HG03139 (cell line): ENCODE results near the gene SPATA31D1.
"Not testable (repeated sequence)": the region's sequence is repeated elsewhere in the genome, so short reads cannot be mapped to it uniquely, and the experiment has no call there.

Source experiments
- ATAC-seq: cut with Tn5 transposase; IDR thresholded peaks from one replicate; pipeline ENCODE4 v1.9.1; 2021; ENCODE audit not compliant: unreplicated experiment

SPATA31D1 gene

GRCh38 chr9:81988472-81988871 lies at the start of gene SPATA31D1:
Gene SPATA31D1, plus strand, starts transcription at chr9:81988772. Its CDS starts 47 bp downstream, at chr9:81988819.
- ATAC-seq = not testable (repeated sequence)

- ATAC-seq = not testable (repeated sequence)
Observed at GRCh38 chr9:81943393-81943792, 45.2 kb upstream of the SPATA31D1 start, which contains the start of gene SPATA31D3. Gene SPATA31D3, plus strand, starts transcription at chr9:81943500. Its CDS starts 86 bp downstream, at chr9:81943586.

- ATAC-seq = not testable (repeated sequence)
Observed at GRCh38 chr9:81948650-81949049, 39.9 kb upstream of the SPATA31D1 start.

GRCh38 chr9:81953096-81953495 lies 35.5 kb upstream of the SPATA31D1 start:
- ATAC-seq = no peak

GRCh38 chr9:81955625-81956024 lies 32.9 kb upstream of the SPATA31D1 start:
- ATAC-seq = no peak

- no peak for ATAC-seq
Observed at GRCh38 chr9:81964218-81965171, 24.1 kb upstream of the SPATA31D1 start.

- ATAC-seq = no peak
Observed at GRCh38 chr9:81968026-81968425, 20.5 kb upstream of the SPATA31D1 start.

- ATAC-seq = no peak
Observed at GRCh38 chr9:81969971-81970370, 18.6 kb upstream of the SPATA31D1 start.

- no peak for ATAC-seq
Observed at GRCh38 chr9:81971727-81972126, 16.8 kb upstream of the SPATA31D1 start.

GRCh38 chr9:81974764-81975163 lies 13.8 kb upstream of the SPATA31D1 start:
- ATAC-seq = no peak

GRCh38 chr9:81976351-81976750 lies 12.2 kb upstream of the SPATA31D1 start:
- ATAC-seq = no peak

- ATAC-seq = no peak
Observed at GRCh38 chr9:81979196-81979595, 9.4 kb upstream of the SPATA31D1 start.

- no peak for ATAC-seq
Observed at GRCh38 chr9:81980568-81980967, 8.0 kb upstream of the SPATA31D1 start.

- ATAC-seq = no peak
Observed at GRCh38 chr9:81981883-81982282, 6.7 kb upstream of the SPATA31D1 start.

GRCh38 chr9:81984928-81985327 lies 3.6 kb upstream of the SPATA31D1 start:
- no peak for ATAC-seq

GRCh38 chr9:81986051-81986450 lies 2.5 kb upstream of the SPATA31D1 start:
- no peak for ATAC-seq

- no peak for ATAC-seq
Observed at GRCh38 chr9:81989700-81990099, 1.1 kb downstream of the SPATA31D1 start.

GRCh38 chr9:81993656-81994055 lies 5.1 kb downstream of the SPATA31D1 start:
- no peak for ATAC-seq

GRCh38 chr9:81999806-82000205 lies 11.2 kb downstream of the SPATA31D1 start:
- ATAC-seq = no peak

GRCh38 chr9:82010711-82011110 lies 22.1 kb downstream of the SPATA31D1 start:
- ATAC-seq = no peak

GRCh38 chr9:82011133-82011532 lies 22.6 kb downstream of the SPATA31D1 start:
- ATAC-seq = no peak

GRCh38 chr9:82012276-82012675 lies 23.7 kb downstream of the SPATA31D1 start:
- no peak for ATAC-seq
